GM18909 (cell line): ENCODE data around the gene LZTR1.
"Not testable (repeated sequence)": the region's sequence is repeated elsewhere in the genome, so short reads cannot be mapped to it uniquely, and the experiment has no call there.

Experiments used
- ATAC-seq: cut with Tn5 transposase; IDR thresholded peaks from one replicate; pipeline ENCODE4 v1.9.1; 2021; ENCODE audit warnings: mild to moderate bottlenecking; ENCODE audit not compliant: unreplicated experiment, poor library complexity

LZTR1 gene

DNA sequence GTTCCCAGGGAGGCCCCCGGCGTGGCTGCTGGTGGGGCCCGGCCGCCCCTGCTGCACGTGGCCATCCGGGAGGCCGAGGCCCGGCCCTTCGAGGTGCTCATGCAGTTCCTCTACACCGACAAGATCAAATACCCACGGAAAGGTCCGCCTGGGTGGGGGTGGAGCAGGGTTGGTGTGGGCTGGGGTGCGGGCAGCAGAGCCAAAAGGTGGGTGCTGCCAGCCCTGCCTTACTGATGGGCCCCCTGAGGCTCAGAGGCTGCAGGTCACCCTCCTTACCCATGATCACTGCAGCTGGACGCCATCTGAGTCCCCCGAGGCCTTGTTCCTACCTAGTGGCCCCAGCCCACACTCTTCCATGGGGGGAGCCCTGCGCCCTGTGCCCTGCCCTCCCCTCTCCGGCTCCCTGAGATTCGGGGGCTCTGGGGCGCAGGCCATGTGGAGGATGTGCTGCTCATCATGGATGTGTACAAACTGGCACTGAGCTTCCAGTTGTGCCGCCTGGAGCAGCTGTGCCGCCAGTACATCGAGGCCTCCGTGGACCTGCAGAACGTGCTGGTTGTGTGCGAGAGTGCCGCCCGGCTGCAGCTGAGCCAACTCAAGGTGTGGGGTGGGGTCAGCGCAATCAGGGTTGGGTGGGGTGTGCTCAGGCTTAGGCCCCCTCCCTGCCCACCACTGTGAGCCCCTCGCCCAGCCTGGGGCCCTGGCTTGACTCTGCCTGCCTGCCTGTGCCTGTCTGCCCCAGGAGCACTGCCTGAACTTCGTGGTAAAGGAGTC lies 12.2 kb downstream of the LZTR1 start:
- no peak for ATAC-seq

DNA sequence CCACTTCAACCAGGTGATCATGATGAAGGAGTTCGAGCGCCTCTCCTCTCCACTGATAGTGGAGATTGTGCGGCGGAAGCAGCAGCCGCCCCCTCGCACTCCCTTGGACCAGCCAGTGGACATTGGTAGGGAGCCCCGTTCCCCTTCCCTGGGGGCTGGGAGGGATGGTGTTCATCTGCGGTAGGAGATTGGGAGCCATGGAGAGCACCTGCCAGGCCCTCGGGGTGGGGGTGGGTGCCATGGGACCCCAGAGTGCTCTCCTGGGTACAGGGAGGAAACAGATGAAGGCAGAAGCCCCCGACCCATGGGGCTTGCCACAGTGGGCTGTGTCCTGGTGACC lies 12.8 kb downstream of the LZTR1 start:
- no peak for ATAC-seq

- ATAC-seq: no peak
Observed at GRCh38 chr22:20995329-20996030, 13.4 kb downstream of the LZTR1 start.

DNA sequence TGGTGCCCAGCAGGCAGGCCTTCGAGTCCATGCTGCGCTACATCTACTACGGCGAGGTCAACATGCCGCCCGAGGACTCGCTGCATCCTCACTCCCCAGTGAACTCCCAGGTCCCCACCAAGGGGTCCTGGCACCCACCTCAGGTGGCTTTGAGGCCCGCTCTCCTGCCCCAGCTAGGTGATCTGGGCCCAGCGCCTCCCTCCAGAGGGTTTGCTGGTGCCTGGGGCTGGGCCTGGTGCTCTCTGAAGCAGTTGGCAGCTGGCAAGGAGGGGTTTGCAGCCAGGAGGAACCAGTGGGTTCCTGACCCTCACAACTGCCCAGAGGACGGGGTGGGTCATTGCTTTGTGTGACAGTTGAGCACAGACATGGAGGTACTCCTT lies 13.9 kb downstream of the LZTR1 start:
- no peak for ATAC-seq

- ATAC-seq: no peak
Observed at GRCh38 chr22:20996598-20997535, 14.8 kb downstream of the LZTR1 start.

GRCh38 chr22:20997536-20998257 lies 15.6 kb downstream of the LZTR1 start:
- no peak for ATAC-seq

GRCh38 chr22:20998411-20999336 lies 16.6 kb downstream of the LZTR1 start:
- ATAC-seq: no peak

DNA sequence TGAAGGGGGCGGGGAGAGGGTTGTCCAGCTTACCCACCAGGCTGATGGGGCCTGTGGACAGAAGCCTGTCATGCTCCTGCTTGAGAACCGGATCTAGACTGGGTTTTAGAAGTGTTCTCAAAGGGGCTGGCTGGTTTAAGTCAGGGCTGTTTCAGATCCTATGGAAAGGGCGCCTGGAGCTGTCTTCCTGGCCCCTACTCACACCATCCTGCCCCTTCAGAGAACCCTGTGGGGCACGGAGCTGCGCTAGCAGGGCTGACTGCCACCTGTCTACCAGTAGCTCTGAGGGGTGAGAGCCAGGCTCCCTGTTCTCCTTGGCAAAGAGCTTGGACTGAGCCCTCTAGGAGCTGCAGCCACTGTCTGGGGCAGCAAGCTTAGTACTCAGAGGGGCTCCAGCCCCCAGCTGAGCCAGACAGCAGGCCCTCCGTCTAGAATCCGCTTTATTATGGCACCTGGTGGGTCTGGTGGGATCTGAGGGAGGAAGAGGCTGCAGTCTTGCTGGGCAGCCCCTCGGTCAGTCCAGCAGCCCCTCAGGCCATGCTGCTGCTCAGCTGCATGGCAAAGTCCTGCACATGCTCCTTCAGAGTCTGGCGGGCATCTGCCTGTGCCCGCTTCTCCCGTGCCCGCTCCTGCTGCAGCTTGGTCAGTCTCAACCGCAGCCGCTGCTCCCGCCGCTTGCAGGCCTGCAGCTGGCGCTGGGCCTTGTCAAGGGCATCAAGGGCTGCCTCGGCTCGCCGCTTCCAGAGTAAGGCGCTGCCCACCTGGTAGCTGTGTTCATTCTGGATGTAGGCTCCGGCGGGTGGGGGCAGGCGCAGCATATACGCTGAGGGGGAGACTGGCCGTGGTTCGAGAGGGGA lies 17.5 kb downstream of the LZTR1 start:
- no peak for ATAC-seq

GRCh38 chr22:21000207-21000986 lies 18.3 kb downstream of the LZTR1 start:
- ATAC-seq: no peak

GRCh38 chr22:21000987-21001600 lies 19.0 kb downstream of the LZTR1 start:
- peak; percentile 11 for ATAC-seq

GRCh38 chr22:21001601-21002325 lies 19.7 kb downstream of the LZTR1 start, which contains the start of gene THAP7:
TSS of gene THAP7 (minus strand) at chr22:21002118. CDS start at chr22:21001911, 207 bp downstream.
- peak; percentile 88 for ATAC-seq

GRCh38 chr22:21003782-21004181 lies 21.7 kb downstream of the LZTR1 start:
- ATAC-seq: no peak

GRCh38 chr22:21009208-21009607 lies 27.1 kb downstream of the LZTR1 start:
- ATAC-seq: not testable (repeated sequence)

GRCh38 chr22:21009638-21010425 lies 27.7 kb downstream of the LZTR1 start:
- no peak for ATAC-seq

- no peak for ATAC-seq
Observed at GRCh38 chr22:21010426-21011113, 28.5 kb downstream of the LZTR1 start.
